ENCODE data around the gene ANKRD35. TPM values are rescaled to one million over a fixed set of nuclear protein-coding genes. Genes with fewer than 3 reads are reported as not detected.

ANKRD35 gene
- total RNA-seq, 6 experiments from 2014 or later = 1.1 to 2.5 (median 1.6) TPM

- intact Hi-C loops (cut with DNase I) = loop anchor here in 1 of 2 donors (10.0 kb wide), 1 partner anchor 169 kb away; no protein-coding TSS in a partner anchor
- H3K9me3 ChIP-seq = no peaks in the 10 kb centered on the region
- DNase-seq (no peak), ATAC-seq (peak; percentile 43 to 59 (median 49))
- H3K4me1 ChIP-seq = peaks cover 0 to 14% (median 2%) of the 10 kb centered on the region in 4 donors
- 38% methylated on average over 1 of the region's 3 CpGs for WGBS (ENCODE audit: insufficient coverage, low coverage, low lambda C conversion rate, missing lambda C conversion rate)
- H3K27ac ChIP-seq = peak overlapping the region in 1 of 3 donors; percentile 37
- no peaks in the 10 kb centered on the region for H3K27me3 ChIP-seq
- TF ChIP-seq POLR2A (IDR thresholded peaks at IDR 0.05) = no peak
- TF ChIP-seq, protein P1, sequence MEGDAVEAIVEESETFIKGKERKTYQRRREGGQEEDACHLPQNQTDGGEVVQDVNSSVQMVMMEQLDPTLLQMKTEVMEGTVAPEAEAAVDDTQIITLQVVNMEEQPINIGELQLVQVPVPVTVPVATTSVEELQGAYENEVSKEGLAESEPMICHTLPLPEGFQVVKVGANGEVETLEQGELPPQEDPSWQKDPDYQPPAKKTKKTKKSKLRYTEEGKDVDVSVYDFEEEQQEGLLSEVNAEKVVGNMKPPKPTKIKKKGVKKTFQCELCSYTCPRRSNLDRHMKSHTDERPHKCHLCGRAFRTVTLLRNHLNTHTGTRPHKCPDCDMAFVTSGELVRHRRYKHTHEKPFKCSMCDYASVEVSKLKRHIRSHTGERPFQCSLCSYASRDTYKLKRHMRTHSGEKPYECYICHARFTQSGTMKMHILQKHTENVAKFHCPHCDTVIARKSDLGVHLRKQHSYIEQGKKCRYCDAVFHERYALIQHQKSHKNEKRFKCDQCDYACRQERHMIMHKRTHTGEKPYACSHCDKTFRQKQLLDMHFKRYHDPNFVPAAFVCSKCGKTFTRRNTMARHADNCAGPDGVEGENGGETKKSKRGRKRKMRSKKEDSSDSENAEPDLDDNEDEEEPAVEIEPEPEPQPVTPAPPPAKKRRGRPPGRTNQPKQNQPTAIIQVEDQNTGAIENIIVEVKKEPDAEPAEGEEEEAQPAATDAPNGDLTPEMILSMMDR (IDR thresholded peaks at IDR 0.05) = peak; percentile 41 to 64 (median 50)
- H3K36me3 ChIP-seq = peaks cover 0 to 35% (median 15%) of the 10 kb centered on the region in 4 donors
- H3K4me3 ChIP-seq = peak overlapping the region; percentile 36 to 58 (median 54)
Measured at GRCh38 chr1:145846201-145846612, 39.5 kb downstream of the ANKRD35 start.

DNA sequence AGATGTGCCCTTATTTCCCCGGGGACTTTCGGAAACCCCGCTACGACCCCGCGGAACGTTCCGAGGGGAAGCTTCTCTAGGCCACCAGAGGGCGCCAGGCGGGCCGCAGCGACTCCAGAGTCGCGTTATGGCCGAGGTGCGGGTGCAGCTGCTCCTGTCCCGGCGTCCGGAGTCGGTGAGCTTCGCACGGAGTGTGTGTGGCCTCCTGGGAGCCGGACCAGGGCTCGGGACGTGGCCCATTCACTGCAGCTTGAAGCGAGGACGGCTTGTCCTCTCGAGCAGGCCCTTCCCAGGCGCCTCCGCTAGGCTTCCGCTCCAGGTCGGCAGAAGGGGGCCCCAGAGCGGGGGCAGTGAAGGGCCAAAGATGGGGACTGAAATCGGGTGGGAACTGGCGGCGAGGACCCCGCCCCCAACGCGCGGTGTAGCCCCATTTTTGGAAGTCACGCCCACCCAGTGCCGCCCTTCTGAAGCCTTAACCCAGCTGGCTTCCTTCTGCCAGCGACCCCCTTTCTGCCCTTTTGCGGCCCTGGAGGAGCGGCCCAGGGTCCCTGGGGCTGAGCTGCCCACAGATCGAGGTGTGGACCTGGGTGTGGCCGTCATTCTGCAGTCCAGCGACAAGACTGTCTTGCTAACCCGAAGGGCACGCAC, 40.0 kb downstream of the ANKRD35 start, which contains the start of gene NUDT17:
NUDT17 (plus strand) TSS at position 117 of the 648 bp plus-strand sequence; CDS start at position 128, 11 bp downstream.
- 31% methylated on average over 3 of the region's 50 CpGs for WGBS (ENCODE audit: insufficient coverage, low coverage, low lambda C conversion rate, missing lambda C conversion rate)
- peaks cover 0 to 14% (median 2%) of the 10 kb centered on the region in 4 donors for H3K4me1 ChIP-seq
- H3K4me3 ChIP-seq = peak within 1 kb of the TSS; percentile 36 to 58 (median 54)
- DNase-seq (peak; percentile 83 to 86 (median 85)), ATAC-seq (peak; percentile 91 to 94 (median 93))
- intact Hi-C loops (cut with DNase I) = loop anchor here in 1 of 2 donors (10.0 kb wide), 1 partner anchor 169 kb away; no protein-coding TSS in a partner anchor
- H3K36me3 ChIP-seq = peaks cover 0 to 35% (median 17%) of the 10 kb centered on the region in 4 donors
- TF ChIP-seq, protein P1 (IDR thresholded peaks at IDR 0.05) = peak; percentile 79 to 95 (median 94)
- peak; percentile 20 for TF ChIP-seq POLR2A (IDR thresholded peaks at IDR 0.05)
- H3K27me3 ChIP-seq = no peaks in the 10 kb centered on the region
- no peaks in the 10 kb centered on the region for H3K9me3 ChIP-seq
- H3K27ac ChIP-seq = peak within 1 kb of the TSS in 2 of 3 donors; percentile 37 to 41

DNA sequence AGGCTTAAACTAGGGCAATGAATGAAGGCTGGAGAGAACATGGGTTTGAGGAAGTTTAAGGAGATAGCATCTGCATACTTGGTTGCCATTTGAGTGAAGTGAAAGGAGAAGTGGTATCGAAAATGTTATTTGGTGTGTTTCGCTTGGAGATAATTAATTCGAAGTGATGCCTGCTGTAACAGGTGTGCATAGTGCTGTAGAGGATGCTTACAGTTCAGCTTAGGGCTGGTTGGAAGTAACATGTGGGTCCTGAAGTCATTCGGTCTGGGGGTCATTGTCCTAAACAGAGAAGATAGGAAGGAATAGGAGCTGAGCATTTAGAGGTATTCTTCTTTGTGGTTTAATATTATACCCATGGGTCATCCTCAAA, 40.5 kb downstream of the ANKRD35 start:
- Histone ChIP-seq H3K4me3 (peak overlapping the region; percentile 36 to 58 (median 54)), H3K9me3 (no peaks in the 10 kb centered on the region), H3K4me1 (peaks cover 0 to 14% (median 2%) of the 10 kb centered on the region in 4 donors), H3K27ac (peak overlapping the region in 1 of 3 donors; percentile 37), H3K27me3 (no peaks in the 10 kb centered on the region), H3K36me3 (peaks cover 0 to 35% (median 17%) of the 10 kb centered on the region in 4 donors)
- TF ChIP-seq, protein P1 (IDR thresholded peaks at IDR 0.05) = no peak
- TF ChIP-seq POLR2A (IDR thresholded peaks at IDR 0.05) = no peak
- peak; percentile 46 to 50 (median 50) for ATAC-seq
- WGBS (ENCODE audit: insufficient coverage, low coverage, low lambda C conversion rate, missing lambda C conversion rate) = 10% methylated on average over 4 of the region's 4 CpGs
- DNase-seq = no peak
- intact Hi-C loops (cut with DNase I) = loop anchor here in 1 of 2 donors (10.0 kb wide), 1 partner anchor 170 kb away; no protein-coding TSS in a partner anchor

- WGBS (ENCODE audit: insufficient coverage, low coverage, low lambda C conversion rate, missing lambda C conversion rate) = 97% methylated on average over 3 of the region's 3 CpGs
- Histone ChIP-seq H3K27me3 (no peaks in the 10 kb centered on the region), H3K4me1 (peaks cover 0 to 14% (median 2%) of the 10 kb centered on the region in 4 donors), H3K27ac (no peak overlapping the region), H3K9me3 (no peaks in the 10 kb centered on the region), H3K36me3 (peaks cover 5 to 53% (median 31%) of the 10 kb centered on the region in 4 donors), H3K4me3 (no peak overlapping the region)
- intact Hi-C loops (cut with DNase I) = loop anchor here (5.0 to 10.0 kb wide), 2 partner anchors 172 to 174 kb away; no protein-coding TSS in a partner anchor
- no peak for ATAC-seq
- no peak for DNase-seq
- TF ChIP-seq POLR2A (IDR thresholded peaks at IDR 0.05) = no peak
- TF ChIP-seq, protein P1 (IDR thresholded peaks at IDR 0.05) = no peak
Measured at GRCh38 chr1:145843031-145843430, 42.6 kb downstream of the ANKRD35 start.
